ENCODE results near the gene B9D2.
A peak's percentile ranks its signal among the peaks of the same experiment; 100 is the strongest.

The B9D2 gene

GRCh38 chr19:41363371-41363752 lies 587 bp downstream of the B9D2 start:
- TF ChIP-seq, protein P1, sequence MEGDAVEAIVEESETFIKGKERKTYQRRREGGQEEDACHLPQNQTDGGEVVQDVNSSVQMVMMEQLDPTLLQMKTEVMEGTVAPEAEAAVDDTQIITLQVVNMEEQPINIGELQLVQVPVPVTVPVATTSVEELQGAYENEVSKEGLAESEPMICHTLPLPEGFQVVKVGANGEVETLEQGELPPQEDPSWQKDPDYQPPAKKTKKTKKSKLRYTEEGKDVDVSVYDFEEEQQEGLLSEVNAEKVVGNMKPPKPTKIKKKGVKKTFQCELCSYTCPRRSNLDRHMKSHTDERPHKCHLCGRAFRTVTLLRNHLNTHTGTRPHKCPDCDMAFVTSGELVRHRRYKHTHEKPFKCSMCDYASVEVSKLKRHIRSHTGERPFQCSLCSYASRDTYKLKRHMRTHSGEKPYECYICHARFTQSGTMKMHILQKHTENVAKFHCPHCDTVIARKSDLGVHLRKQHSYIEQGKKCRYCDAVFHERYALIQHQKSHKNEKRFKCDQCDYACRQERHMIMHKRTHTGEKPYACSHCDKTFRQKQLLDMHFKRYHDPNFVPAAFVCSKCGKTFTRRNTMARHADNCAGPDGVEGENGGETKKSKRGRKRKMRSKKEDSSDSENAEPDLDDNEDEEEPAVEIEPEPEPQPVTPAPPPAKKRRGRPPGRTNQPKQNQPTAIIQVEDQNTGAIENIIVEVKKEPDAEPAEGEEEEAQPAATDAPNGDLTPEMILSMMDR (conservative IDR thresholded peaks at IDR 0.05; ENCODE audit: low read length) = no peak
- no peak for DNase-seq (ENCODE audit: low read depth)
- H3K4me3 ChIP-seq (ENCODE audit: low read length) = peak overlapping the region; percentile 93

DNA sequence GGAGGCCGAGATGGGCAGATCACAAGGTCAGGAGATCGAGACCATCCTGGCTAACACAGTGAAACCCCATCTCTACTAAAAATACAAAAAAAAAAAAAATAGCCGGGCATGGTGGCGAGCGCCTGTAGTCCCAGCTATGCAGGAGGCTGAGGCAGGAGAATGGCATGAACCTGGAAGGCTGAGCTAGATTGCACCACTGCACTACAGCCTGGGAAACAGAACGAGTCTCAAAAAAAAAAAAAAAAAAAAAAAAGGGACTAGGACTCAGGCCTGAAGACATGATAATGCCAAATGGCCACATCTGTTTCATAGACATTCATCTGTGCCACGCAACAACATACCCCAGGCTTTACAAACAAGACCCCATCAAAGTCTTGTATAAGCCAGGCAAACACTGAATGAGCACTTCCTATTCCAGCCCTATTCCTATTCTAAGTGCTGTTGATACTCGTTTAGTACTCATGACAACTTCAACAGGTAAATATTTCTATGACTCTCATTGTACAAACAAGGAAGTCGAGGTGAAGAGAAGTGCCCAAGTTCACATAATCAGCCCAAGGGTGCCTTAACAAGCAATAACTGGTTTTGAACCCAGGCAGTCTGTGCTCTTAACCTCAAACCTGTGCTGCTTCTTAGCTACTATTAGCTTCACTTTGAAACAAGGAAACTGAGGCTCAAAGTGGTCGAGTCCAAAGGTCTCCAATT lies 1.7 kb downstream of the B9D2 start:
- TF ChIP-seq, protein P1 (conservative IDR thresholded peaks at IDR 0.05; ENCODE audit: low read length) = no peak
- H3K4me3 ChIP-seq (ENCODE audit: low read length) = no peak overlapping the region
- DNase-seq (ENCODE audit: low read depth) = peak; percentile 44

DNA sequence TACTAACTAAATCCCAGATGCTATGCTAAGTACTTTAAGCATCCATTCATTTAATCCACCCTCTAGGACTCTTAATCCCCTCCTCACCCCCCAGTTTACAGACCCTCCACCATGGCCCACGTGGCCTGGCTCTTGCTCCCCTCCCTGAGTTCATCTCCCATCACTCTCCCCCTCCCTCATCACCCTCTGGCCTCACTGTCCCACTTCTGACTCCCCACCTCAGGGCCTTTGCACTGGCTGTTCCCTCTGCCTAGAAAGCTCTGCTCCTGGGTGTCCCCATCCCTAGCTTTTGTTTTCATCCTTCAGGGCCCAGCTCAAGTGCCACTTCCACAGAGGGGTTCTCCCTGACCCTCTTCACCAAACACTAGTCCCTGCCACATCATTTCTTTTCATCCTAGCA lies 4.2 kb downstream of the B9D2 start:
- DNase-seq (ENCODE audit: low read depth) = no peak
- TF ChIP-seq, protein P1 (conservative IDR thresholded peaks at IDR 0.05; ENCODE audit: low read length) = no peak
- H3K4me3 ChIP-seq (ENCODE audit: low read length) = no peak overlapping the region

GRCh38 chr19:41357746-41358145 lies 6.2 kb downstream of the B9D2 start:
- DNase-seq (ENCODE audit: low read depth) = no peak
- TF ChIP-seq, protein P1 (conservative IDR thresholded peaks at IDR 0.05; ENCODE audit: low read length) = no peak
- H3K4me3 ChIP-seq (ENCODE audit: low read length) = no peak overlapping the region

DNA sequence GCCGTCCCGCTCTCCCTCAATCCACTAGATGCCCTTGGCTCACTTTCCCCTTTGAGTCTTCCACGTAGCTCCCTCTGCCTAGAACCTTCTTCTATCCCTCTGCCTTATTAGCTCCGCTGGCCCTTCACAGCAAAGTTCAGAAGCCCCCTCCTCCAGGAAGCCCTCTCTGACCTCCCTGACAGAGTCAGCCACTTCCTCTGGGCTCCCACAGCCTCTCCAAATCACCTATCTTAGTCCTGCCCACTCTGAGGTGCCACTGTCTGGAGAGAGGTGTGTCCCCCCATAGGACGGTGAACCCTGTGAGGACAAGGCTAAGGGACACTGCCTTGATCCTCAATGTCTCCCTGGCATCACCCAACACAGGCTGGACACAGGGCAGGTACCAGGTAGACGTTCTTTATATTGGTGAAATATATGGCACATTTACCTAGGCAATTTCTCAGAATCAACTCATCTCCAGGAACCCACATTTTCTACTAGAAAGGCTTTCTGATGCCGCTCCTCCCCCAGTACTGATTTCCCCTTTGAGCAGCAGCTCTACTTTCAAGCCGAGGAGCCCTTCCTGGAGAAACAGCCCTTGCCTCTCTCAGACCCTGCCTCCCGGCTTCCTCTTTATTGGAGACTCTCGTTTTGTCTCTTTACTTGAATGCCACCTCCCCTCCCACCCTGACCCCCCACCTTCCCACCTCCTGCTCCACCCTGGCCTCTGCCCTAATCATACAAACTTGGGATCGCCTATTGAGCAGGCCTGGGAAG lies 6.8 kb downstream of the B9D2 start:
- DNase-seq (ENCODE audit: low read depth) = no peak
- H3K4me3 ChIP-seq (ENCODE audit: low read length) = no peak overlapping the region
- TF ChIP-seq, protein P1 (conservative IDR thresholded peaks at IDR 0.05; ENCODE audit: low read length) = no peak

DNA sequence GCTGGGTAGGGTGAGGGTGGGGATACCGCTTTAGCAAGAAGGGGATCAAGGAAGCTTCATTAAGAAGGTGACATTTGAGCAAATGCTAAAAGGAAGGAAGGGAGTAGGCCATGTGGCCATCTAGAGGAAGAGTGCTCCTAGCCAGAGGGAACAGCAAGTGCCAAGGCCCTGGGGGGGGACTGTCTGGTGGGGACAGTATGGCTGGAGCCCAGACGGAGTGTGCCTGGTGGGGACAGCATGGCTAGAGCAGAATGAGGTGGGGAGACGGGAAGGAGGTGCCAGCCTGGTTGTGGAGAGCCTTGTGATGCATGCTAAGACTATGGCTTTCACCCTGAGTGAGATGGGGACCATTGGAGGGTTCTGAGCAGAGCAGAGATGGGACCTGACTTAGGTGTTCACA lies 8.1 kb downstream of the B9D2 start:
- H3K4me3 ChIP-seq (ENCODE audit: low read length) = no peak overlapping the region
- DNase-seq (ENCODE audit: low read depth) = no peak
- TF ChIP-seq, protein P1 (conservative IDR thresholded peaks at IDR 0.05; ENCODE audit: low read length) = no peak

- TF ChIP-seq, protein P1 (conservative IDR thresholded peaks at IDR 0.05; ENCODE audit: low read length) = no peak
- H3K4me3 ChIP-seq (ENCODE audit: low read length) = no peak overlapping the region
- no peak for DNase-seq (ENCODE audit: low read depth)
These were observed 8.9 kb downstream of the B9D2 start for GRCh38 chr19:41355035-41355434.
